Measurements from ENCODE around the gene CPSF7.
A peak's percentile ranks its signal among the peaks of the same experiment; 100 is the strongest.
"Not testable (repeated sequence)": the region's sequence is repeated elsewhere in the genome, so short reads cannot be mapped to it uniquely, and the experiment has no call there.

The CPSF7 gene

GRCh38 chr11:61384271-61385242, 45.2 kb downstream of the CPSF7 start:
- peak; percentile 37; the same call in 1 of the 2 replicates for TF ChIP-seq ZBTB17 (tag by site-specific recombination; IDR thresholded peaks at IDR 0.05)
- TF ChIP-seq ZNF112 (tag by site-specific recombination; IDR thresholded peaks at IDR 0.05) = no peak
- TF ChIP-seq ZNF585B (tag by site-specific recombination; IDR thresholded peaks at IDR 0.05) = no peak
- peak; percentile 54 for TF ChIP-seq ZNF654 (tag by site-specific recombination; IDR thresholded peaks at IDR 0.05; ENCODE audit: low read depth)
- TF ChIP-seq ZEB2 (tag by site-specific recombination; IDR thresholded peaks at IDR 0.05) = no peak
- no peaks in the 10 kb centered on the region for H3K9me3 ChIP-seq (ENCODE audit: control insufficient read depth, insufficient read depth, low read depth, low read length)
- no peaks in the 10 kb centered on the region for H3K4me1 ChIP-seq (ENCODE audit: control insufficient read depth, insufficient read depth, low read length)
- no peak overlapping the region for H3K27ac ChIP-seq (ENCODE audit: extremely low read depth, low read depth, low read length)
- ChIA-PET POLR2A (interaction anchor here (1.4 to 3.2 kb wide), 3 partner anchors 8 to 50 kb away, joined by 5 to 35 read pairs (median 22); partner anchors contain the start of genes CYB561A3, DDB1, TKFC and TMEM138), CTCF (interaction anchor here (0.6 to 7.2 kb wide), 39 partner anchors 9 to 553 kb away, joined by 3 to 210 read pairs (median 5); partner anchors contain the start of genes CYB561A3, TMEM138 and TMEM216)
- H3K4me3 ChIP-seq (ENCODE audit: low read depth, low read length) = no peak overlapping the region
- no peaks in the 10 kb centered on the region for H3K36me3 ChIP-seq (ENCODE audit: control insufficient read depth in 2 of 2, insufficient read depth in 1 of 2, low read length in 2 of 2)

GRCh38 chr11:61383859-61384258, 45.9 kb downstream of the CPSF7 start:
- POLR2A ChIA-PET = interaction anchor here (0.6 to 3.2 kb wide), 4 partner anchors 9 to 49 kb away, joined by 3 to 35 read pairs (median 14); partner anchors contain the start of genes CPSF7, CYB561A3, DDB1 and SDHAF2
- not testable (repeated sequence) for H3K4me3 ChIP-seq (ENCODE audit: low read depth, low read length)
- CTCF ChIA-PET = interaction anchor here (0.7 to 7.2 kb wide), 8 partner anchors 9 to 250 kb away, joined by 3 to 210 read pairs (median 12); partner anchors contain the start of genes CYB561A3, TMEM138 and TMEM216

DNA sequence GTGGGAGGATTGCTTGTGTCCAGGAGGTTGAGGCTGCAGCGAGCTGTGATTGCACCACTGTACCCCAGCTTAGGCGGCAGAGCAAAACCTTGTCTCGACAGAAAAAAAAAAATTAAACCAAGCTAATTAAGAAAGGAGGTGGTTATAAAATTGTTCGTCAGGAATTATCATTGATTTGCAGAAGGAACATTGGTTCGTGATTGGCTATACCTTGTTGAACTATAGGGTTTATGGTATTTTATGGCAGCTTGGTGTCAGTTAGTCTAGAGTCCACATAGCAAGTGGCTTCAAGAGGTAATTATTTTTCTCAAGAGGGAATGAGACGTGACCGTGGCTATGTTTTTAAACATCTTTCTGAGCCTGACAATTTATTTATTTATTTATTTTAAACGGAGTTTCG, 48.9 kb downstream of the CPSF7 start:
- TF ChIP-seq, protein P1, sequence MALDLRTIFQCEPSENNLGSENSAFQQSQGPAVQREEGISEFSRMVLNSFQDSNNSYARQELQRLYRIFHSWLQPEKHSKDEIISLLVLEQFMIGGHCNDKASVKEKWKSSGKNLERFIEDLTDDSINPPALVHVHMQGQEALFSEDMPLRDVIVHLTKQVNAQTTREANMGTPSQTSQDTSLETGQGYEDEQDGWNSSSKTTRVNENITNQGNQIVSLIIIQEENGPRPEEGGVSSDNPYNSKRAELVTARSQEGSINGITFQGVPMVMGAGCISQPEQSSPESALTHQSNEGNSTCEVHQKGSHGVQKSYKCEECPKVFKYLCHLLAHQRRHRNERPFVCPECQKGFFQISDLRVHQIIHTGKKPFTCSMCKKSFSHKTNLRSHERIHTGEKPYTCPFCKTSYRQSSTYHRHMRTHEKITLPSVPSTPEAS (tag by site-specific recombination; IDR thresholded peaks at IDR 0.05) = no peak
- TF ChIP-seq ZNF37A (tag by site-specific recombination; IDR thresholded peaks at IDR 0.05) (no peak), ZNF664 (tag by site-specific recombination; IDR thresholded peaks at IDR 0.05) (no peak), SALL2 (tag by site-specific recombination; IDR thresholded peaks at IDR 0.05; ENCODE audit: borderline replicate concordance) (no peak), ZNF654 (tag by site-specific recombination; IDR thresholded peaks at IDR 0.05; ENCODE audit: low read depth) (no peak), RBAK (tag by site-specific recombination; IDR thresholded peaks at IDR 0.05) (no peak), ZNF239 (tag by site-specific recombination; IDR thresholded peaks at IDR 0.05) (no peak), ZBTB17 (tag by site-specific recombination; IDR thresholded peaks at IDR 0.05) (no peak), ZFHX2 (tag by site-specific recombination; conservative IDR thresholded peaks at IDR 0.05) (no peak), GLI4 (tag by site-specific recombination; IDR thresholded peaks at IDR 0.05) (no peak), ZNF830 (tag by site-specific recombination; IDR thresholded peaks at IDR 0.05; ENCODE audit: low read depth) (no peak), ZFP37 (tag by site-specific recombination; IDR thresholded peaks at IDR 0.05) (no peak), ZNF530 (tag by site-specific recombination; IDR thresholded peaks at IDR 0.05; ENCODE audit: low read depth) (no peak), MYNN (tag by site-specific recombination; IDR thresholded peaks at IDR 0.05; ENCODE audit: borderline replicate concordance) (no peak), ZNF658 (tag by site-specific recombination; IDR thresholded peaks at IDR 0.05) (no peak), SCRT2 (tag by site-specific recombination; IDR thresholded peaks at IDR 0.05) (no peak)
- TF ChIP-seq, protein P2, sequence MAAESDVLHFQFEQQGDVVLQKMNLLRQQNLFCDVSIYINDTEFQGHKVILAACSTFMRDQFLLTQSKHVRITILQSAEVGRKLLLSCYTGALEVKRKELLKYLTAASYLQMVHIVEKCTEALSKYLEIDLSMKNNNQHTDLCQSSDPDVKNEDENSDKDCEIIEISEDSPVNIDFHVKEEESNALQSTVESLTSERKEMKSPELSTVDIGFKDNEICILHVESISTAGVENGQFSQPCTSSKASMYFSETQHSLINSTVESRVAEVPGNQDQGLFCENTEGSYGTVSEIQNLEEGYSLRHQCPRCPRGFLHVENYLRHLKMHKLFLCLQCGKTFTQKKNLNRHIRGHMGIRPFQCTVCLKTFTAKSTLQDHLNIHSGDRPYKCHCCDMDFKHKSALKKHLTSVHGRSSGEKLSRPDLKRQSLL (tag by site-specific recombination; IDR thresholded peaks at IDR 0.05) = no peak
- TF ChIP-seq, protein P3, sequence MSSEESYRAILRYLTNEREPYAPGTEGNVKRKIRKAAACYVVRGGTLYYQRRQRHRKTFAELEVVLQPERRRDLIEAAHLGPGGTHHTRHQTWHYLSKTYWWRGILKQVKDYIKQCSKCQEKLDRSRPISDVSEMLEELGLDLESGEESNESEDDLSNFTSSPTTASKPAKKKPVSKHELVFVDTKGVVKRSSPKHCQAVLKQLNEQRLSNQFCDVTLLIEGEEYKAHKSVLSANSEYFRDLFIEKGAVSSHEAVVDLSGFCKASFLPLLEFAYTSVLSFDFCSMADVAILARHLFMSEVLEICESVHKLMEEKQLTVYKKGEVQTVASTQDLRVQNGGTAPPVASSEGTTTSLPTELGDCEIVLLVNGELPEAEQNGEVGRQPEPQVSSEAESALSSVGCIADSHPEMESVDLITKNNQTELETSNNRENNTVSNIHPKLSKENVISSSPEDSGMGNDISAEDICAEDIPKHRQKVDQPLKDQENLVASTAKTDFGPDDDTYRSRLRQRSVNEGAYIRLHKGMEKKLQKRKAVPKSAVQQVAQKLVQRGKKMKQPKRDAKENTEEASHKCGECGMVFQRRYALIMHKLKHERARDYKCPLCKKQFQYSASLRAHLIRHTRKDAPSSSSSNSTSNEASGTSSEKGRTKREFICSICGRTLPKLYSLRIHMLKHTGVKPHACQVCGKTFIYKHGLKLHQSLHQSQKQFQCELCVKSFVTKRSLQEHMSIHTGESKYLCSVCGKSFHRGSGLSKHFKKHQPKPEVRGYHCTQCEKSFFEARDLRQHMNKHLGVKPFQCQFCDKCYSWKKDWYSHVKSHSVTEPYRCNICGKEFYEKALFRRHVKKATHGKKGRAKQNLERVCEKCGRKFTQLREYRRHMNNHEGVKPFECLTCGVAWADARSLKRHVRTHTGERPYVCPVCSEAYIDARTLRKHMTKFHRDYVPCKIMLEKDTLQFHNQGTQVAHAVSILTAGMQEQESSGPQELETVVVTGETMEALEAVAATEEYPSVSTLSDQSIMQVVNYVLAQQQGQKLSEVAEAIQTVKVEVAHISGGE (tag by site-specific recombination; conservative IDR thresholded peaks at IDR 0.05; ENCODE audit: low read depth) = no peak
- no peaks in the 10 kb centered on the region for H3K36me3 ChIP-seq (ENCODE audit: control insufficient read depth in 2 of 2, insufficient read depth in 1 of 2, low read length in 2 of 2)
- no peak overlapping the region for H3K4me3 ChIP-seq (ENCODE audit: low read depth, low read length)
- H3K27ac ChIP-seq (ENCODE audit: extremely low read depth, low read depth, low read length) = no peak overlapping the region
- POLR2A ChIA-PET = interaction anchor here (2.3 kb wide), 1 partner anchor 19 kb away, joined by 7 read pairs; the partner anchor contains the start of genes CYB561A3 and TMEM138
- H3K4me1 ChIP-seq (ENCODE audit: control insufficient read depth, insufficient read depth, low read length) = no peaks in the 10 kb centered on the region
- CTCF ChIA-PET = interaction anchor here (0.6 to 7.2 kb wide), 6 partner anchors 45 to 549 kb away, joined by 3 to 210 read pairs (median 3); no protein-coding TSS in a partner anchor
- H3K9me3 ChIP-seq (ENCODE audit: control insufficient read depth, insufficient read depth, low read depth, low read length) = no peaks in the 10 kb centered on the region

More at GRCh38 chr11:61383859-61384258, 45.9 kb downstream of the CPSF7 start:
- H3K4me1 ChIP-seq (ENCODE audit: control insufficient read depth, insufficient read depth, low read length); H3K36me3 ChIP-seq (ENCODE audit: control insufficient read depth in 2 of 2, insufficient read depth in 1 of 2, low read length in 2 of 2); H3K9me3 ChIP-seq (ENCODE audit: control insufficient read depth, insufficient read depth, low read depth, low read length); H3K27ac ChIP-seq (ENCODE audit: extremely low read depth, low read depth, low read length): not testable (repeated sequence)
- peak; percentile 55 for TF ChIP-seq ZNF121 (tag by site-specific recombination; IDR thresholded peaks at IDR 0.05)

Data from HEK293 (cell line).